ENCODE measurements around the gene RAPSN. TPM values are rescaled to one million over a fixed set of nuclear protein-coding genes. Genes with fewer than 3 reads are reported as not detected.

The RAPSN gene
- total RNA-seq, 1 donor from 2014 or later = 0.17 TPM

DNA sequence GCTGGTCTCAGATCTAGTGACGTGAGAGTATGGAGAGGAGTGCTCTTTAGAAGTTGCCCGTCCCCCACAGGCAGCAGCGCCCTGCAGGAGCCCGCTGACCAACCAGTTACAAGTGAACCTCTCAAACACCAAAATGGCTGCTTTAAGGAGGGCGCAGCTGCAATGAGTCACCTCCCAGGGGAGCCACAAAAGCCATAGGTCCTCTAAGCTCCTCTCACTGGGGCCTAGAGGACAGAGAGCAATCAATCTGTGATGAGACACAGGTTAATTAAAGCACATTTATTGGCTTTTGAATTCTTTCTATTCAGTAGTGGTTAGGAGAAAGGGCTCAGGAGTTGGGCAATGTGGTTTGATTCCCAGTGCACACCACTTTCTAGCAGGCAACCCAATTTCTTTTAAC is 15.5 kb upstream of the RAPSN start:
- no peak for DNase-seq

GRCh38 chr11:47461876-47462275 is 12.9 kb upstream of the RAPSN start:
- DNase-seq = no peak

DNA sequence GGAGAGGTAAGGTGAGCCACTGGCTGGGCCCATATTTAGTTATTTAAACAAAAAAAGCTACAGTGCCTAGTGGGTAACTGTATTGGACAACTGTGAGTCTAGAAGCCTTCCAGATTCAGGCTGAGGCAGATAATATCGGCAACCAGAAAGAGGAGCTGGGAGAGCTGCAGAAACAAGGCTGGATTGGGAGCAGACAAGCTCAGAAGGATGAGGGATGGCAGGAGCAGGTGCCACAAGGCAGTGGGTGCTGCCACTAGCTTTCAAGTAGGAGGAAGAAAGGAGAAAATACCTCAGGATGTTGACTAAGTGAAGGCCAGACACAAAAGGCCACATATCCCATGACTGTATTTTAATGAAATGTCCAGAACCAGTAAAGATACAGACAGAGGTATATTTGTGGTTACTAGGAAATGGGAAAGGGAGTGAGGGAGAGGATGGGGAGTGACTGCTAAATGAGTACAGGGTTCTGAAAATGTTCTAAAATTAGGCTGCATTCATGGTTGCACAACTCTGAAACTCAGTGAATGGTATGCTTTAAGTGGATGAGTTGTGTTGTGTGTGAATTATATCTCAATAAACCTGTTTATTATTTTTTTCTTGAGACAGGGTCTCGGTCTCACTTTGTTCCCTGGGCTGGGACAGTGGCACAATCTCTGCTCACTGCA is 11.8 kb upstream of the RAPSN start:
- peak; percentile 21 for DNase-seq

DNA sequence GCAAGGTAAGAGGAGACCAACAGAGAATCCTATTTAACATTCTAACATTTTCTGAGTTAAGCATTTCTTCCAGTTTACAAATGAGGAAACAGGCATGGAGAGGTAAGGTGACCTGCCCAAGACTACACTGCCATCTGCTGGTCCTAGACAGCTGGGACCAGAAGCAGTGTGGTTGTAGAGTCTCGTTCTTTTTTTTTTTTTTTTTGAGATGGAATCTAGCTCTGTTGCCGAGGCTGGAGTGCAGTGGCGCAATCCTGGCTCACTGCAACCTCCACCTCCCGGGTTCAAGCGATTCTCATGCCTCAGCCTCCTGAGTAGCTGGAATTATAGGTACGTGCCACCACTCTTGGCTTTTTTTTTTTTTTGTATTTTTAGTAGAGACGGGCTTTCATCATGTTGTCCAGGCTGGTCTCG is 5.3 kb upstream of the RAPSN start:
- DNase-seq = peak; percentile 88

- DNase-seq = no peak
Observed at GRCh38 chr11:47453365-47453764, 4.4 kb upstream of the RAPSN start.

DNA sequence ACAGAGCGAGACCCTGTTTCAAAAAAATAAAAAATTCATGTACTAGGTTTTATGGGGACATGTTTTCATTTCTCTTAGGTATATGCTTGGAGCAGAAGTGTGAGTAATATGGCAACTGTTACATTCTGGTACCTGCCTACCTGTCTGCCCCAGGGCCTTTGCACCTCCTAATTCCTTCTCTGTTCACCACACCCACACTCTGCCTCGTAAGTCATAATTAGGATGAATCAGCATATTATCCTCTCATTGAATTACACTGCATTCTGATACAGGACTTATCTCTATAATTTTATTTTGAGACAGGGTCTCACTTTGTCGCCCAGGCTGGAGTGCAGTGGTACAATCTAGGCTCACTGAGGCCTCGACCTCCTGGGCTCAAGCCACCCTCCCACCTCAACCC is 3.1 kb upstream of the RAPSN start:
- DNase-seq = no peak

DNA sequence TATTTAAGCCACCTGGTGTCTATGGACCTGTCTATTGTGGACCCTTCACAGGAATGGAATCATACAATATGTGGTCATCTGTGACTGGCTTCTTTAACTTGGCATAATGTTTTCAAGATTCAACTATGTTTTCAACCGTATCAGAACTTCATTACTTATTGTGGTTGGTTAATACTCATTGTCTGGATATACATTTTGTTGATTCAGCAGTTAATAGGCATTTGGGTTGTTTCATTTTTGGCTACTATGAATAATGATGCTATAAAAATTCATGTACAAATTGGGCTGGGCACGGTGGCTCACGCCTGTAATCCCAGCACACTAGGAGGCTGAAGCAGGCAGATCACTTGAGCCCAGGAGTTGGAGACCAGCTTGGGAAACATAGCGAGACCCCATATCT is 2.5 kb upstream of the RAPSN start:
- DNase-seq = no peak

GRCh38 chr11:47449541-47449940 is 605 bp upstream of the RAPSN start:
- DNase-seq = no peak

- no peak for DNase-seq
Observed at GRCh38 chr11:47447906-47448305, 1.0 kb downstream of the RAPSN start.

DNA sequence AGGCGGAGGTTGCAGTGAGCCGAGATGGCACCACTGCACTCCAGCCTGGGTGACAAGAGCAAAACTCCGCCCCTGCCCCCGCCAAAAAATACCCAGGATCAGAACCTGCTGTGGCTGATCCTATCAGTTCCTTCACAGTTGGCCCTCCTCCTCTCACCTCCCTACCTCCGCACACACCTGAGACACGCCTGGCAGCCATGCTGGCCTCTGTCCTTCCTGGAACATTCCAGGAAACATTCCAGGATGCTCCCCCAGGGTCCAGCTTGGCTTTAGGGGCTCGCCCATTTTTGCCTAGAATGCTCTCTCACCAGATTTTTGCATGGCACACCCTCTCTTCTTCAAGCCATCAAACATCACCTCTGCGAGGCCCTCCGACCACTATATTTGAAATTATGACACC is 2.1 kb downstream of the RAPSN start:
- no peak for DNase-seq

GRCh38 chr11:47445840-47446239 is 3.1 kb downstream of the RAPSN start:
- DNase-seq = no peak

- no peak for DNase-seq
Observed at GRCh38 chr11:47443817-47444216, 5.1 kb downstream of the RAPSN start.

DNA sequence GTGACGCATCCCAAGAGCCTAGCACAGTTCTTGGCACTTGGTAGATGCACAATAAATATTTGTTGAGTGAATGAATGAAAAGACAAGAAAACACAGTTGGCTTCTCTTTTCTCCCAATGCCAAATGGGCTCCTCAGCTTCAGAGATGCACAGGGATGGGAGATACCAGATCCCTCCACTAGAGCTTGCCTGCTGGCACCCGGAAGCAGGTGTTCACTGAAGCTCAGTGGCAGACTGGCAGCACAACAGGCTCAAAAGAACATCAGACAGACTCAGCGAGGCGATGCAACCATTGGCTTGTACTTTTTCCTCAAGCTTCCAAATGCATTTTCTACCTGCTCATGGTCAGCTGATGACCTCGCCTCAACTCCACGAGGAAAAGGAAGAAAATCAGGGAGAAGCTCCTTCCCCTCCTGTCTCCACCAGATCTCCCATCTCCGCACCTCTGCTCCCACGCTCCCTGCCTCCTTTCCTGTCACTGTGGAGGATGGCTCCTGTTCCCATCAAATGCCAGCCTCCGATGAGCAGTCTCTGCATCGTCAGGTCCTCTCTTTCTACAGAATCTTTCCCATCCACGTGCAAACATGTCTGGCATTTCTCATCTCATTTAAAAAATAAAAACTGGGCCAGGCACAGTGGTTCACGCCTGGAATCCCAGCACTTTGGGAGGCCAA is 5.8 kb downstream of the RAPSN start:
- no peak for DNase-seq

- no peak for DNase-seq
Observed at GRCh38 chr11:47442514-47442913, 6.4 kb downstream of the RAPSN start.

GRCh38 chr11:47441421-47441820 is 7.5 kb downstream of the RAPSN start:
- no peak for DNase-seq

DNA sequence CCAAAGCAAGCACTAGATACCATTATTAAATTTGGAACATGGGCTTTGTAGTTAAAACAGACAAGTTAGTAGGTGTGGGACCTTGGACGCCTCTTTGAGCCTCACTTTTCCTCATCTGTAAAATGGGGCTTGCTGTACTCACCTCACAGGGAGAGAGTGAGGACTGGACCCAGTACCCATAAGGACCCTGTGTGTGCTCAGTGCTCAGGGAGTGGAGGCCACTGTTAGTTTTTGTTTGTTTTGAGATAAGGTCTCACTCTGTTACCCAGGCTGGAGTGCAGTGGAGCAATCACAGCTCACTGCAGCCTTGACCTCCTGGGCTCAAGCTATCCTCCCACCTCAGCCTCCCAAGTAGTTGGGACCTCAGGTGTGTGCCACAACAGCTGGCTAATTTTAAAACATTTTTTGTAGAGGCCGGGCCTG is 8.9 kb downstream of the RAPSN start:
- no peak for DNase-seq

- DNase-seq = no peak
Observed at GRCh38 chr11:47438721-47439120, 10.2 kb downstream of the RAPSN start.

DNA sequence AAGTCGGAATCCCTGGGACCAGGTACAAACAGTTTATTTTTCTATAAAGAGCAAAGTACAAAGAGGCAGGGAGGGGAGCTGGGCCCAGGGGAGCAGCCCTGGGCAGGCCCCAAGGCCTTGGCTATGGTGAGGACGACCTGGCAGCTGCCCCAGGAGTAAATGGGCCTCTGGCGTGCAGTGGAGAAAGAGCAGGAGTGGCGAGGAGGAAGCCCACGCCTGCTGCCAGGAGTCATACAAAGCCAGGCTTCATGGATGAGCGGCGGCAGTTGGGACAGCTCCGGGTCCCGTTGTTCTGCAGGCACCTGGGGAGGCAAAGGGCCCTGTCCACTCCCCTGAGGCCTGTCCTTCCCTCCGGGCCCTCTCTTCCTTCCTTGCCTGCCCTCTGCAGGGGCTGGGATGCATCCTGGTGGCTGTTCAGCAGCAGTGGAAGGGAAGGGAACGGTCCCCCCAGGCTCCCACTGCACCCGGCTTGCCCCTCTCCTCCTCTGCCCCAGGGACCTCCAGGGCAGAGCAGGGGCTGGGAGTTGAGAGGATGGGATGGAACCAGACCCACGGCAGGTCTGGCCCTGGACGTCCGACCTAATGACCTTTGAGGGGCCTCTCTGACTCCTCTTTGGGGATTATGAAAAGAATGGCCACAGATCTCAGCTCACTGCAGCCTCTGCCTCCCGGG is 11.1 kb downstream of the RAPSN start:
- no peak for DNase-seq

GRCh38 chr11:47437218-47437745 is 11.7 kb downstream of the RAPSN start:
- no peak for DNase-seq

DNA sequence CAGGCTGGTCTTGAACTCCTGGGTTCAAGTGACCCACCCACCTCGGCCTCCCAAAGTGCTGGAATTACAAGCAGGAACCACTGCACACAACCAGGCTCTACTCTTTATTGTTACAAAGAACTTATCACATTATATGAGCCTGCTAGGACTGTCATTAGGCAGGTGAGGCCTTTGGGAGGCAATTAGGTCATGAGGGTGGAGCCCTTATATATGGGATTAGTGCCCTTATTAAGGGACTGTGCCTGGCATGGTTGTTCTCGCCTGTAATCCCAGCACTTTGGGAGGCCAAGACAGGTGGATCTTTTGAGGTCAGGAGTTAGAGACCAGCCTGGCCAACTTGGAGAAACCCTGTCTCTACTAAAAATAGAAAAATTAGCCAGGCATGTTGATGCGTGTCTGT is 12.2 kb downstream of the RAPSN start:
- DNase-seq = no peak

- no peak for DNase-seq
Observed at GRCh38 chr11:47435687-47436086, 13.2 kb downstream of the RAPSN start.

GRCh38 chr11:47434011-47434786 is 14.7 kb downstream of the RAPSN start:
- no peak for DNase-seq

DNA sequence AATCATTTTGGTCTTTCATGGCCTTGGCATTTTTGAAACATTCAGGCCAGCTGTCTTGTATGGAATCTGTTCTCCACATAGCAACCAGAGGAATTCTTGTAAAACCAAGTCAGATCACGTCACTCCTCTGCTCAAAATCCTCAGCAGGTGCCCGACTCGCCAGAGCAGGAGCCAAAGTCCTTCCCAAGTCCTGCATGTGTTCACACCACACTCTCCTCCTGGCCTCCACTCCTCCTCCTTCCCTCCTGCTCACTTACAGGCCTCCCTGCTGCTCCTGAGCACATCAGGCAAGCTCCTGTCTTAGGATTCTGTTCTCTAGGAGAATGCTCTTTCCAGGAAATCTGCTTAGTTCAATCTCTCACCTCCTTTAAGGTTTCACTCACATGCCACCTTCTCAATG is 15.8 kb downstream of the RAPSN start:
- no peak for DNase-seq
